ENCODE data around the gene ST6GALNAC4. TPM values are rescaled to one million over a fixed set of nuclear protein-coding genes. Genes with fewer than 3 reads are reported as not detected.

The ST6GALNAC4 gene
- total RNA-seq, 1 experiment from 2014 or later, result 26.9 TPM

GRCh38 chr9:127950513-127951289 is 33.9 kb upstream of the ST6GALNAC4 start:
- Histone ChIP-seq H3K9me3 (no peaks in the 10 kb centered on the region), H3K27me3 (no peaks in the 10 kb centered on the region), H3K36me3 (peaks cover 2% of the 10 kb centered on the region; the same call in 1 of the 2 replicates), H3K4me3 (no peak overlapping the region)
- no peak for DNase-seq

GRCh38 chr9:127949827-127950512 is 33.1 kb upstream of the ST6GALNAC4 start:
- no peak for DNase-seq
- H3K9me3 ChIP-seq, result no peaks in the 10 kb centered on the region
- no peaks in the 10 kb centered on the region for H3K27me3 ChIP-seq
- no peak overlapping the region for H3K4me3 ChIP-seq
- H3K36me3 ChIP-seq, result peaks cover 2% of the 10 kb centered on the region; the same call in 1 of the 2 replicates

- H3K27me3 ChIP-seq, result no peaks in the 10 kb centered on the region
- peaks cover 16% of the 10 kb centered on the region for H3K36me3 ChIP-seq
- H3K4me3 ChIP-seq, result no peak overlapping the region
- no peaks in the 10 kb centered on the region for H3K9me3 ChIP-seq
- DNase-seq, result no peak
Measured at GRCh38 chr9:127947841-127948710, 31.2 kb upstream of the ST6GALNAC4 start.

GRCh38 chr9:127946728-127947127 is 29.9 kb upstream of the ST6GALNAC4 start:
- H3K36me3 ChIP-seq, result peaks cover 30% of the 10 kb centered on the region
- no peak overlapping the region for H3K4me3 ChIP-seq
- no peaks in the 10 kb centered on the region for H3K27me3 ChIP-seq
- DNase-seq, result no peak
- no peaks in the 10 kb centered on the region for H3K9me3 ChIP-seq

GRCh38 chr9:127945942-127946341 is 29.1 kb upstream of the ST6GALNAC4 start:
- Histone ChIP-seq H3K4me3 (no peak overlapping the region), H3K9me3 (no peaks in the 10 kb centered on the region), H3K27me3 (no peaks in the 10 kb centered on the region), H3K36me3 (peaks cover 37% of the 10 kb centered on the region)
- no peak for DNase-seq

- Histone ChIP-seq H3K4me3 (no peak overlapping the region), H3K9me3 (no peaks in the 10 kb centered on the region), H3K27me3 (no peaks in the 10 kb centered on the region), H3K36me3 (peaks cover 38% of the 10 kb centered on the region)
- DNase-seq, result no peak
Measured at GRCh38 chr9:127945338-127945737, 28.5 kb upstream of the ST6GALNAC4 start.

GRCh38 chr9:127944586-127945218 is 27.9 kb upstream of the ST6GALNAC4 start:
- H3K27me3 ChIP-seq, result no peaks in the 10 kb centered on the region
- no peak overlapping the region for H3K4me3 ChIP-seq
- DNase-seq, result no peak
- peaks cover 41% of the 10 kb centered on the region for H3K36me3 ChIP-seq
- H3K9me3 ChIP-seq, result no peaks in the 10 kb centered on the region

- peak; percentile 66 for DNase-seq
- no peaks in the 10 kb centered on the region for H3K9me3 ChIP-seq
Measured at GRCh38 chr9:127943731-127944144, 26.9 kb upstream of the ST6GALNAC4 start.

GRCh38 chr9:127943011-127943662 is 26.3 kb upstream of the ST6GALNAC4 start:
- Histone ChIP-seq H3K27me3 (no peaks in the 10 kb centered on the region), H3K9me3 (no peaks in the 10 kb centered on the region), H3K4me3 (no peak overlapping the region), H3K36me3 (peaks cover 41% of the 10 kb centered on the region)
- DNase-seq, result no peak

More at GRCh38 chr9:127943731-127944144, 26.9 kb upstream of the ST6GALNAC4 start:
- Histone ChIP-seq H3K4me3 (no peak overlapping the region), H3K36me3 (peaks cover 41% of the 10 kb centered on the region), H3K27me3 (no peaks in the 10 kb centered on the region)

- Histone ChIP-seq H3K4me3 (no peak overlapping the region), H3K27me3 (no peaks in the 10 kb centered on the region), H3K9me3 (no peaks in the 10 kb centered on the region), H3K36me3 (peaks cover 40% of the 10 kb centered on the region)
- DNase-seq, result peak; percentile 66
Measured at GRCh38 chr9:127942216-127943010, 25.6 kb upstream of the ST6GALNAC4 start.

- no peaks in the 10 kb centered on the region for H3K9me3 ChIP-seq
- H3K27me3 ChIP-seq, result no peaks in the 10 kb centered on the region
- H3K4me3 ChIP-seq, result no peak overlapping the region
- H3K36me3 ChIP-seq, result peaks cover 39% of the 10 kb centered on the region
- DNase-seq, result no peak
Measured at GRCh38 chr9:127941961-127942215, 25.0 kb upstream of the ST6GALNAC4 start.

GRCh38 chr9:127941062-127941960 is 24.5 kb upstream of the ST6GALNAC4 start:
- Histone ChIP-seq H3K4me3 (no peak overlapping the region), H3K27me3 (no peaks in the 10 kb centered on the region), H3K9me3 (no peaks in the 10 kb centered on the region), H3K36me3 (peaks cover 43% of the 10 kb centered on the region)
- no peak for DNase-seq

GRCh38 chr9:127940593-127940992 is 23.8 kb upstream of the ST6GALNAC4 start:
- no peaks in the 10 kb centered on the region for H3K27me3 ChIP-seq
- DNase-seq, result no peak
- no peaks in the 10 kb centered on the region for H3K9me3 ChIP-seq
- no peak overlapping the region for H3K4me3 ChIP-seq
- H3K36me3 ChIP-seq, result peaks cover 48% of the 10 kb centered on the region

GRCh38 chr9:127938298-127938690 is 21.5 kb upstream of the ST6GALNAC4 start:
- Histone ChIP-seq H3K36me3 (peaks cover 51% of the 10 kb centered on the region), H3K4me3 (no peak overlapping the region), H3K9me3 (no peaks in the 10 kb centered on the region), H3K27me3 (no peaks in the 10 kb centered on the region)
- DNase-seq, result no peak
